ENCODE measurements around the gene CEACAM4.

DNA sequence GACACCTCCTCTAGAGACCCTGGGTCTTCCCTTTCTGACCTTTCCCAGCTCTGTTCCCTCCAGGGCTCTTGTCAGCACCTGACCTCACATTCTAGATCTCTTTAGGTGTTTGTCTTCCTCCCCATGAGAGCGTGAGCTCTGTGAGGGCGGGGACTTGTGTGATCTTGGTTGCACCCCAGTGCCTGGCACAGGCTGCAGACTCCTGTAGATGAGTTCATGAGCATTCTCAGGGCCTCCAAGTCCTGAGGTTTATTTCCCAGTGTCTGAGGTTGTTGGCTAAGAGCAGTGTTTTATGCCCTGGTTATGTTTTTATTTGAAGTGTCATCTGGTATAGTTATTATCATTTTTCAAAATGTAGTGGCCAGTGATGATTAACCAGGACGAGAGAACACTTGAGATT, 596 bp downstream of the CEACAM4 start:
- TF ChIP-seq POLR2A (IDR thresholded peaks at IDR 0.05), result no peak
- TF ChIP-seq, protein P1, sequence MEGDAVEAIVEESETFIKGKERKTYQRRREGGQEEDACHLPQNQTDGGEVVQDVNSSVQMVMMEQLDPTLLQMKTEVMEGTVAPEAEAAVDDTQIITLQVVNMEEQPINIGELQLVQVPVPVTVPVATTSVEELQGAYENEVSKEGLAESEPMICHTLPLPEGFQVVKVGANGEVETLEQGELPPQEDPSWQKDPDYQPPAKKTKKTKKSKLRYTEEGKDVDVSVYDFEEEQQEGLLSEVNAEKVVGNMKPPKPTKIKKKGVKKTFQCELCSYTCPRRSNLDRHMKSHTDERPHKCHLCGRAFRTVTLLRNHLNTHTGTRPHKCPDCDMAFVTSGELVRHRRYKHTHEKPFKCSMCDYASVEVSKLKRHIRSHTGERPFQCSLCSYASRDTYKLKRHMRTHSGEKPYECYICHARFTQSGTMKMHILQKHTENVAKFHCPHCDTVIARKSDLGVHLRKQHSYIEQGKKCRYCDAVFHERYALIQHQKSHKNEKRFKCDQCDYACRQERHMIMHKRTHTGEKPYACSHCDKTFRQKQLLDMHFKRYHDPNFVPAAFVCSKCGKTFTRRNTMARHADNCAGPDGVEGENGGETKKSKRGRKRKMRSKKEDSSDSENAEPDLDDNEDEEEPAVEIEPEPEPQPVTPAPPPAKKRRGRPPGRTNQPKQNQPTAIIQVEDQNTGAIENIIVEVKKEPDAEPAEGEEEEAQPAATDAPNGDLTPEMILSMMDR (IDR thresholded peaks at IDR 0.05), result no peak

Data from testis (tissue), 2 donors.